Body of pancreas (tissue), 4 donors: ENCODE measurements around the gene KMT2B.

Experiments used
- POLR2A ChIP-seq, 3 donors: fragments of 450-650 bp; IDR thresholded peaks; one replicate each; pipeline ENCODE4 v1.6.1; 2016; ENCODE audit warnings: antibody characterized with exemption in 3 of 3, mild to moderate bottlenecking in 2 of 3
- TF ChIP-seq, protein P1 (sequence below), 7 experiments: fragments of 450-650 bp in 4 of 7; fragments of 200-600 bp in 3 of 7; sonication (generic) in 3 of 7; IDR thresholded peaks; one replicate each; pipeline ENCODE4 v1.5.1; 2016 to 2019; ENCODE audit warnings: antibody characterized with exemption in 7 of 7

DNA sequence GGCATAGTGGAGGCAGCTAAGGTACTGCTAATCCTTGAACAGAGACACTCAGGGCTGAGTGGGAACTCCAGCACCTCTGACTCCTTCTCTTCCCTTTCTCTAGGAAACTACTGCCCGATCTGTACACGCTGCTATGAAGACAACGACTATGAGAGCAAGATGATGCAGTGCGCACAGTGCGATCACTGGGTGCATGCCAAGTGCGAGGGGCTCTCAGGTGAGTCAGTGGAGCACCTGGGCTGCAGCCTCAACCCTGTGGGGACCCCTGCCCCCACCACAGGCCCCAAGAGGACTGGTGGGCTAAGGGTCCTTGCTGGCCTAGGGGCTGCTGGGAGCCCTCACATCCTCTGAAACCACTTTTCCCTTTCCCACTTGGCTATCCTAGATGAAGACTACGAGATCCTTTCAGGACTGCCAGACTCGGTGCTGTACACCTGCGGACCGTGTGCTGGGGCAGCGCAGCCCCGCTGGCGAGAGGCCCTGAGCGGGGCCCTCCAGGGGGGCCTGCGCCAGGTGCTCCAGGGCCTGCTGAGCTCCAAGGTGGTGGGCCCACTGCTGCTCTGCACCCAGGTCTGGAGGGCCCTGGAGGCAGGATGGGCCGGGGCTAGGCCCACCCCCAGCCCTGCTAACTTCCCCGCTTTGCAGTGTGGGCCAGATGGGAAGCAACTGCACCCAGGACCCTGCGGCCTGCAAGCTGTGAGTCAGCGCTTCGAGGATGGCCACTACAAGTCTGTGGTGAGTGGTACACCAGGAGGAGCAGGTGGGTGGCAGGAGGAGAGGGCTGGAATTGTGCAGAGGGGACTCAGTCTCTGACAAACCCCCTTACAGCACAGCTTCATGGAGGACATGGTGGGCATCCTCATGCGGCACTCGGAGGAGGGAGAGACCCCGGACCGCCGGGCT lies 9.5 kb downstream of the KMT2B start:
- TF ChIP-seq, protein P1, sequence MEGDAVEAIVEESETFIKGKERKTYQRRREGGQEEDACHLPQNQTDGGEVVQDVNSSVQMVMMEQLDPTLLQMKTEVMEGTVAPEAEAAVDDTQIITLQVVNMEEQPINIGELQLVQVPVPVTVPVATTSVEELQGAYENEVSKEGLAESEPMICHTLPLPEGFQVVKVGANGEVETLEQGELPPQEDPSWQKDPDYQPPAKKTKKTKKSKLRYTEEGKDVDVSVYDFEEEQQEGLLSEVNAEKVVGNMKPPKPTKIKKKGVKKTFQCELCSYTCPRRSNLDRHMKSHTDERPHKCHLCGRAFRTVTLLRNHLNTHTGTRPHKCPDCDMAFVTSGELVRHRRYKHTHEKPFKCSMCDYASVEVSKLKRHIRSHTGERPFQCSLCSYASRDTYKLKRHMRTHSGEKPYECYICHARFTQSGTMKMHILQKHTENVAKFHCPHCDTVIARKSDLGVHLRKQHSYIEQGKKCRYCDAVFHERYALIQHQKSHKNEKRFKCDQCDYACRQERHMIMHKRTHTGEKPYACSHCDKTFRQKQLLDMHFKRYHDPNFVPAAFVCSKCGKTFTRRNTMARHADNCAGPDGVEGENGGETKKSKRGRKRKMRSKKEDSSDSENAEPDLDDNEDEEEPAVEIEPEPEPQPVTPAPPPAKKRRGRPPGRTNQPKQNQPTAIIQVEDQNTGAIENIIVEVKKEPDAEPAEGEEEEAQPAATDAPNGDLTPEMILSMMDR (IDR thresholded peaks at IDR 0.05): no peak
- no peak for TF ChIP-seq POLR2A (IDR thresholded peaks at IDR 0.05)
